HEK293 (cell line): ENCODE measurements around the gene LFNG.

Experiments used
- CTCF ChIP-seq: fragments of 450-650 bp; formaldehyde crosslinking; IDR thresholded peaks from 2 replicates; pipeline ENCODE4 v1.5.1; 2016; ENCODE audit warnings: missing biosample characterization, missing genetic modification characterization
- ZXDB ChIP-seq: fragments of 450-650 bp; formaldehyde crosslinking; IDR thresholded peaks from 2 replicates; pipeline ENCODE4 v1.5.1; 2016; ENCODE audit warnings: missing biosample characterization, missing genetic modification characterization

- TF ChIP-seq CTCF (tag by site-specific recombination) (no peak), ZXDB (tag by site-specific recombination) (no peak)
Measured at GRCh38 chr7:2484868-2485267, 34.7 kb upstream of the LFNG start.
